ENCODE measurements around the gene NABP2.

GRCh38 chr12:56178347-56178746 is 45.8 kb upstream of the NABP2 start:
- TF ChIP-seq, protein P1, sequence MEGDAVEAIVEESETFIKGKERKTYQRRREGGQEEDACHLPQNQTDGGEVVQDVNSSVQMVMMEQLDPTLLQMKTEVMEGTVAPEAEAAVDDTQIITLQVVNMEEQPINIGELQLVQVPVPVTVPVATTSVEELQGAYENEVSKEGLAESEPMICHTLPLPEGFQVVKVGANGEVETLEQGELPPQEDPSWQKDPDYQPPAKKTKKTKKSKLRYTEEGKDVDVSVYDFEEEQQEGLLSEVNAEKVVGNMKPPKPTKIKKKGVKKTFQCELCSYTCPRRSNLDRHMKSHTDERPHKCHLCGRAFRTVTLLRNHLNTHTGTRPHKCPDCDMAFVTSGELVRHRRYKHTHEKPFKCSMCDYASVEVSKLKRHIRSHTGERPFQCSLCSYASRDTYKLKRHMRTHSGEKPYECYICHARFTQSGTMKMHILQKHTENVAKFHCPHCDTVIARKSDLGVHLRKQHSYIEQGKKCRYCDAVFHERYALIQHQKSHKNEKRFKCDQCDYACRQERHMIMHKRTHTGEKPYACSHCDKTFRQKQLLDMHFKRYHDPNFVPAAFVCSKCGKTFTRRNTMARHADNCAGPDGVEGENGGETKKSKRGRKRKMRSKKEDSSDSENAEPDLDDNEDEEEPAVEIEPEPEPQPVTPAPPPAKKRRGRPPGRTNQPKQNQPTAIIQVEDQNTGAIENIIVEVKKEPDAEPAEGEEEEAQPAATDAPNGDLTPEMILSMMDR (IDR thresholded peaks at IDR 0.05; ENCODE audit: borderline replicate concordance, extremely low read depth, low read length, poor library complexity, severe bottlenecking) = no peak
- no peak for TF ChIP-seq EZH2 (IDR thresholded peaks at IDR 0.05; ENCODE audit: borderline replicate concordance, low read depth, low read length, severe bottlenecking)

Data from DND-41 (cell line).